AG09309 (cell line): ENCODE data around the gene KIR3DL3.
"Not testable (repeated sequence)": the region's sequence is repeated elsewhere in the genome, so short reads cannot be mapped to it uniquely, and the experiment has no call there.

Experiments
- DNase-seq: peaks from one replicate; pipeline ENCODE4 v3.0.0-alpha.2; 2010; ENCODE audit warnings: low read depth
- H3K4me3 ChIP-seq: 2 replicates; pipeline ENCODE4 v1.5.1; 2011; ENCODE audit warnings: mild to moderate bottlenecking, low read depth, low read length, moderate library complexity; ENCODE audit not compliant: control insufficient read depth
- CTCF ChIP-seq: IDR thresholded peaks from 2 replicates; pipeline ENCODE4 v1.5.1; 2011; ENCODE audit warnings: mild to moderate bottlenecking, low read depth, low read length, inconsistent platforms; ENCODE audit not compliant: insufficient read depth, control insufficient read depth; ENCODE audit errors: missing control alignments

Gene KIR3DL3

GRCh38 chr19:54692298-54692615, 32.0 kb upstream of the KIR3DL3 start:
- no peak overlapping the region for H3K4me3 ChIP-seq
- no peak for TF ChIP-seq CTCF
- no peak for DNase-seq

- no peak overlapping the region for H3K4me3 ChIP-seq
- no peak for TF ChIP-seq CTCF
- no peak for DNase-seq
Measured at GRCh38 chr19:54694648-54695047, 29.6 kb upstream of the KIR3DL3 start.

GRCh38 chr19:54696117-54696548, 28.1 kb upstream of the KIR3DL3 start:
- DNase-seq: no peak

GRCh38 chr19:54696766-54697165, 27.5 kb upstream of the KIR3DL3 start:
- no peak for TF ChIP-seq CTCF
- DNase-seq: no peak
- H3K4me3 ChIP-seq: no peak overlapping the region

More at GRCh38 chr19:54696117-54696548, 28.1 kb upstream of the KIR3DL3 start:
- TF ChIP-seq CTCF: no peak
- H3K4me3 ChIP-seq: no peak overlapping the region

- not testable (repeated sequence) for DNase-seq, H3K4me3 ChIP-seq
Measured at GRCh38 chr19:54697716-54698115, 26.5 kb upstream of the KIR3DL3 start.

GRCh38 chr19:54704928-54705327, 19.3 kb upstream of the KIR3DL3 start:
- no peak for TF ChIP-seq CTCF
- no peak for DNase-seq

GRCh38 chr19:54707962-54708361, 16.3 kb upstream of the KIR3DL3 start:
- TF ChIP-seq CTCF: no peak
- no peak overlapping the region for H3K4me3 ChIP-seq
- DNase-seq: no peak

More at GRCh38 chr19:54704928-54705327, 19.3 kb upstream of the KIR3DL3 start:
- H3K4me3 ChIP-seq: no peak overlapping the region
